ENCODE results near the gene BTG3.
A peak's percentile ranks its signal among the peaks of the same experiment; 100 is the strongest.

Gene BTG3

DNA sequence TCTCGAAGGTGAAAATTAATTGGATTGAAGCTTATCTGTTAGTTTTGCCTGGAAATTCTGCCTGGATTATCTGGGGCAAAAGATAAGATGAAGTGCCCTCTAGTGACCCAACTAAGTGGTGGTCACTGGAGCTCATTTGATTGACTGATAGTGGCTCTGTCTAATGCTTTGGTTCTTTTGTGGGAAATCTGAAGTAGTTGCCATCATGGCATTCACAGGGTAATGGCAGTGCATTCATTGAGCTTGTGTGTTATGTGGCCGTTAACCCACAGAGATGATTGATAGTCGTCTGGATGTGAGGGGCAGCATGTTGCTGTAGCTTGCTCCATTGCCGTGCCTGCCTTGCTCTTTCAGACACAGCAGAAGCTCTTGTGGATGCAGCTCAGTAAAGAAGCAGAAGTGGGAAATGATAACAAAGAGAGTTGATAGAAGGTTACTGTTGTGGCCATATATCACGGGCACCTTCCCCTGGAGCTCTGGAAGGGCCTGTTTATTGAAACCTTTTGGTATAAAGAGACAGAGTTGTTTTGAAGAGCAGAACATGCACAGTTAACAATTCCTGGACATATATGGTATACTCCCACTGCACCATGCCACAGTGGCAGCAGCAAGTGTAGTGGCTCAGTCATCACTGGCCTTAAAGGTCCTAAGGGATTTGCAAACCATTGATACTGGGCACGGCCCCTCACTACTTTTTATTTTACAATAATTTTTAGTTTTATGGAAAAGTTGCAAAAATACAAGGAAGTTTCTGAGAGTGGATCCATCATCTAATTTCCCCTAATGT is 57.8 kb downstream of the BTG3 start:
- H3K4me3 ChIP-seq (ENCODE audit: low read depth, low read length): no peak overlapping the region
- TF ChIP-seq CTCF (conservative IDR thresholded peaks at IDR 0.05; ENCODE audit: low read depth, low read length): no peak
- no peak for DNase-seq (ENCODE audit: low read depth)

GRCh38 chr21:17554120-17554519 is 58.6 kb downstream of the BTG3 start:
- no peak for TF ChIP-seq CTCF (conservative IDR thresholded peaks at IDR 0.05; ENCODE audit: low read depth, low read length)
- no peak overlapping the region for H3K4me3 ChIP-seq (ENCODE audit: low read depth, low read length)
- no peak for DNase-seq (ENCODE audit: low read depth)

- no peak for TF ChIP-seq CTCF (conservative IDR thresholded peaks at IDR 0.05; ENCODE audit: low read depth, low read length)
- no peak overlapping the region for H3K4me3 ChIP-seq (ENCODE audit: low read depth, low read length)
- DNase-seq (ENCODE audit: low read depth): no peak
These were observed 60.3 kb downstream of the BTG3 start for GRCh38 chr21:17552410-17552809.

DNA sequence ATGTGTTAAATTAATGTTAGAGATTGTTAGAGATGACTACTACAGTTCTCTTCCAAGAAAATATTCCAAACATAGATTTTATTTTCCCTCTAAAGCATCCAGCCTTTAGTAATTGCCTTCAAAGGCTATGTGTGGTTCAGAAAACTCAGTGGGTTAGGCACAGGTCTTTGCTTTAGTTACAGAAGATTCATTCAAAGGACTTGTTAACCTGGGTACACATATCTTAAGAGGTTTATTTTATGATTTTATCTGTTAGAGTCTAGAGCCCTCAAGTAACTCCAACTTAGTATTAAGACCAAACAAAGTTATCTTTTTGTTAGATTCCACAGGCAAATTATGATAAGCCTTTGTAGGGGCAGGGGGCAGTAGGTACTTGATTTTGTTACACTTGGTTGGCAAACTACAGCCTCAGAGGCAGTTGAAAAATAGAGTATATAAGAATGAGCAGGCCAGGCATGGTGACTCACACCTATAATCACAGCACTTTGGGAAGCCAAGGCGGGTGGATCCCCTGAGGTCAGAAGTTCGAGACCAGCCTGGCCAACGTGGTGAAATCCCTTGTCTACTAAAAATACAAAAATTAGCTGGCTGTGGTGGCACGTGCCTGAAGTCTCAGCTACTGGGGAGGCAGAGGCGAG is 61.9 kb downstream of the BTG3 start:
- TF ChIP-seq CTCF (conservative IDR thresholded peaks at IDR 0.05; ENCODE audit: low read depth, low read length): no peak
- H3K4me3 ChIP-seq (ENCODE audit: low read depth, low read length): no peak overlapping the region

GRCh38 chr21:17548262-17548661 is 64.4 kb downstream of the BTG3 start:
- DNase-seq (ENCODE audit: low read depth): peak; percentile 68
- TF ChIP-seq CTCF (conservative IDR thresholded peaks at IDR 0.05; ENCODE audit: low read depth, low read length): no peak
- H3K4me3 ChIP-seq (ENCODE audit: low read depth, low read length): no peak overlapping the region

More for the DNA sequence above, 61.9 kb downstream of the BTG3 start:
- no peak for DNase-seq (ENCODE audit: low read depth)

DNA sequence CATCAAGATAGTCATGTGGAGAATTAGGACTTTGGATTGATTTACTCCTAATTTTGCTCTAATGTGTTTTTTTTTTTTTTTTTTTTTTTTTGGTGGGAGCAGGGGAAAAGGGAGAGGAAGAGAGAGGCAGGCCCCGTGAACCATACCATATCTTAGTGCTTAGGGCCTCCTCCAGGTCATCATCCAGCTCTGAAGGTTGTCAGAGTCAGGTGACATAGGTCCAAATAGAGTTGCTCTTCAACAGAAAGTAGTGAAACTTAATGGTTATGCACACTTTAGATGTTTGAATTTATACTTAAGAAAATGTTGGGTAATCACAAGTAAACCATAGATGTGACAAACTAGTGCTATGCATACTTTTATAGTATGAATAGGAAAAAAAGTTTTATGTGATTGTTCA is 67.7 kb downstream of the BTG3 start:
- no peak overlapping the region for H3K4me3 ChIP-seq (ENCODE audit: low read depth, low read length)
- DNase-seq (ENCODE audit: low read depth): no peak
- no peak for TF ChIP-seq CTCF (conservative IDR thresholded peaks at IDR 0.05; ENCODE audit: low read depth, low read length)

Data from choroid plexus epithelial cell (primary cell).